Activated effector memory CD4-positive, alpha-beta T cell treated with Interleukin-2 at 50 U/mL for 16 hours (primary cell): Measurements from ENCODE around the gene QRICH2.
"Not testable (repeated sequence)": the region's sequence is repeated elsewhere in the genome, so short reads cannot be mapped to it uniquely, and the experiment has no call there.

ENCODE experiments used
- DNase-seq: peaks from one replicate; pipeline ENCODE4 v3.0.0-alpha.2; 2020

QRICH2 gene, protein sequence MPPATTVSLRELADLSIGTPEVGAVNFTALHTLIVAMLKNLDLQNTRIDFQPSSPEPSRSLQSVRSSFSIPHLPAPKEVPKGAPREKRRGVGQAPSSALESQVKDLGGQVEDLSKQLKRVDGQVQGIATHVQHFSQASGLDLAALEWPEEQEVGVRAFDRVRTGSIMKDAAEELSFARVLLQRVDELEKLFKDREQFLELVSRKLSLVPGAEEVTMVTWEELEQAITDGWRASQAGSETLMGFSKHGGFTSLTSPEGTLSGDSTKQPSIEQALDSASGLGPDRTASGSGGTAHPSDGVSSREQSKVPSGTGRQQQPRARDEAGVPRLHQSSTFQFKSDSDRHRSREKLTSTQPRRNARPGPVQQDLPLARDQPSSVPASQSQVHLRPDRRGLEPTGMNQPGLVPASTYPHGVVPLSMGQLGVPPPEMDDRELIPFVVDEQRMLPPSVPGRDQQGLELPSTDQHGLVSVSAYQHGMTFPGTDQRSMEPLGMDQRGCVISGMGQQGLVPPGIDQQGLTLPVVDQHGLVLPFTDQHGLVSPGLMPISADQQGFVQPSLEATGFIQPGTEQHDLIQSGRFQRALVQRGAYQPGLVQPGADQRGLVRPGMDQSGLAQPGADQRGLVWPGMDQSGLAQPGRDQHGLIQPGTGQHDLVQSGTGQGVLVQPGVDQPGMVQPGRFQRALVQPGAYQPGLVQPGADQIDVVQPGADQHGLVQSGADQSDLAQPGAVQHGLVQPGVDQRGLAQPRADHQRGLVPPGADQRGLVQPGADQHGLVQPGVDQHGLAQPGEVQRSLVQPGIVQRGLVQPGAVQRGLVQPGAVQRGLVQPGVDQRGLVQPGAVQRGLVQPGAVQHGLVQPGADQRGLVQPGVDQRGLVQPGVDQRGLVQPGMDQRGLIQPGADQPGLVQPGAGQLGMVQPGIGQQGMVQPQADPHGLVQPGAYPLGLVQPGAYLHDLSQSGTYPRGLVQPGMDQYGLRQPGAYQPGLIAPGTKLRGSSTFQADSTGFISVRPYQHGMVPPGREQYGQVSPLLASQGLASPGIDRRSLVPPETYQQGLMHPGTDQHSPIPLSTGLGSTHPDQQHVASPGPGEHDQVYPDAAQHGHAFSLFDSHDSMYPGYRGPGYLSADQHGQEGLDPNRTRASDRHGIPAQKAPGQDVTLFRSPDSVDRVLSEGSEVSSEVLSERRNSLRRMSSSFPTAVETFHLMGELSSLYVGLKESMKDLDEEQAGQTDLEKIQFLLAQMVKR (N-terminal part only)

DNA sequence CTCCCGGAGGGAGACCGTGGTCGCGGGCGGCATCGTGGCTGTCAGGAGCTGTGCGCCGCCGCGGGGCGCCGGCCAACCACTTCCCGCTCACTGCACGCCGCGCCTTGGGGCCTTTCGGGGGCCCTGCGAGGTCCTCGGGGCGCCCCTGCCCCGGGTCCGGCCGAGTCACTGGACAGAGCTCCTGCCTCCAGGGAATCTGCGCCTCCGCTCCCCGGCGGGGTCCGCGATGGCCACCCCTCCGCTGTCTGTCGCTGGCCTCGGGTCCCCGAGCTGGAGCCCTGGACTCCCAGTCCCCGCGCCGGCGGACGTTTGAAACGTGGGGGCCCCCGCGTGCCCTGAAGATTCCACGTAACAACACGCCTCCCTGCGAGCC lies at the start of gene QRICH2:
Gene QRICH2 (minus strand): TSS at position 311 of the 373 bp plus-strand sequence. CDS start 278 bp downstream, at position 33.
- DNase-seq: no peak

DNA sequence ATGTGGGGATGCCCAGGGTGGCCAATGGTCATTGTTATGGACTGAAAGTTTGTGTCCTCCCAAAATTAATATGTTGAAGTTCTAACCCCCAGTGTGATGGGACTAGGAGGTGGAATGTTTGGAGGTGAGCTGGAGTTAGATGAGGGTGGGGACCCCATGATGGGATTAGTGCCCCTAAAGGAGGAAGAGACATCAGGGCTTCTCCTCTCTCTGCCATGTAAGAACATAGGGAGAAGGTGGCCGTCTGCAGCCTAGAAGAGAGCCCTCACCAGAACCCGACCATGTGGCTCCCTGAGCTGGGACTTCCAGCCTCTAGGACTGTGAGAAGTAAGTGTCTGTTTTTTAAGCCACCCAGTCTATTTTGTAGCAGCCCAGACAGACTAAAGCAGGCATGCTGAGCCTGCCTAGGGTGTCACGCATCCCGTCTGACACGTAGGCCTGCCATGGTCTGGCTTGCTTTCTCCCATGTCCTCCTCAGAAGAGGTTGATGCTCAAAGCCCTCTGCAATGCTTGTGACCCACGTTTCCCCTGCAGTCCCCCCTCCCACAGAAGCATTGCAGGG lies 49.6 kb upstream of the QRICH2 start:
- no peak for DNase-seq

DNA sequence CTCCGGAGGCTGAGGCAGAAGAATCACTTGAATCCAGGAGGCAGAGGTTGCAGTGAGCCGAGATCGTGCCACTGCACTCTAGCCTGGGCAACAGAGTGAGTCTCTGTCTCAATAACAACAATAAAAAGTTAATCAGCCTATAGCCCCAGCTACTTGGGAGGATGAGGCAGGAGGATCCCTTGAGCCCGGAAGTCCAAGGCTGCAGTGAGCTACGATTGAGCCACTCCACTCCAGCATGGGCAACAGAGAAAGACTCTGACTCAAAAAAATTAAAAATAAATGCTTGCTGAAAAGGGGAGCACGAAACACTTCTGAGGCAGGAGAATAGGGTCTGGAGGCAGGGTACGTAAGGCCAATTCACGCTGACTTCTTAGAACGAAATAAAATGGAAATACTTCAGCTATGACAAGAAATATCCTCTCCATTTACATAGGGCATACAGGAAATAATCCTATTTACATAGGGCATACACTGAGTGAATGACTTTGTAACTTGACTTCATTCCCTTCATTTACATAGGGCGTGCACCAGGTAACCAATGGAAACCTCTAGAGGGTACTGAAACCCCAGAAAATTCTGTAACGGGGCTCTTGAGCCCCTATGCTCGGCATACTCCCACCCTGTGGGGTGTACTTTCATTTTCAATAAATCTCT lies 48.9 kb upstream of the QRICH2 start:
- no peak for DNase-seq

DNA sequence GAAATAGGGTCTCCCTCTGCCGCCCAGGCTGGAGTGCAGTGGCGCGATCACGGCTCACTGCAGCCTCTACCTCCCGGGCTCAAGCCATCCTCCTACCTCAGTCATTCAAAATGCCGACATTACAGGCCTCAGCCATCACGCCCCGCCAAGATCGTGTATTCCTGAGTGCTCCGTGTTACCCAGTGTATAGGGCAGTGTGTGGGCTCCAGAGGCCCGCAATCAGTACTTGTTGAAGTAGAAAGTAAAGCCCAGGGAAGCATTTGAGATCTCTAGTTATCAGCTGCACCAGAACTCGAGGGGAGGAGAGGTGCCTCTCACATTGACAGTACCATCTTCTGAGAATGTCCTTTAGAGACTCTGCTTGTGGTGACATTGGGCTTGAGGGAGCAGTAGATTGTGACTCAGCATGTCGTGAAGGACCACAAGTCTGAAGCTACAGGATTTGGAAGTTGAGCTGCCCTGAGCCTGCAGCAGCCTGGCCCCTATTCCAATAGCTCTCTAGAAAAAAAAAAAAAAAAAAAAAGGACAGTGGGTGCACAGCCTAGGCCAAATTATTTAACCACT lies 46.8 kb upstream of the QRICH2 start:
- no peak for DNase-seq

DNA sequence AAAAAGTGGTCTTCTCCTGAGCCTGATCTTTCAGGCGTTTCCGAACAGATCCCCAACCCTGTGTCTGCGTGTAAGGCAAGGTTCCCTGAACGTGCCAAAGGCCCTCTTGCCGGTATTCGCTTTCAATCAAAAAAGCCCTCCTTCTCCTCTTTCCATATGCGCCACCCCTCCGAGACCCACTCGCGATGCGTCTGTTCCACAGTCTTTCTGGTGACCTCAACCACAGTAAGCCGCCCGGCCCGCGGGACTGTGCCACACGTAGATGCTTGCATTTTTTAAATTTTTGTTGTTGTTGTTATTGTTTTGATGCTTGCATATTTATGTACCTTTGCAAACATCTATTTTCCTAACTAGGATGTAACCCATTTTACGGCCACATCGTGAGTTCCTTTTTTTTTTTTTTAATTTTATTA lies 46.2 kb upstream of the QRICH2 start:
- no peak for DNase-seq

DNA sequence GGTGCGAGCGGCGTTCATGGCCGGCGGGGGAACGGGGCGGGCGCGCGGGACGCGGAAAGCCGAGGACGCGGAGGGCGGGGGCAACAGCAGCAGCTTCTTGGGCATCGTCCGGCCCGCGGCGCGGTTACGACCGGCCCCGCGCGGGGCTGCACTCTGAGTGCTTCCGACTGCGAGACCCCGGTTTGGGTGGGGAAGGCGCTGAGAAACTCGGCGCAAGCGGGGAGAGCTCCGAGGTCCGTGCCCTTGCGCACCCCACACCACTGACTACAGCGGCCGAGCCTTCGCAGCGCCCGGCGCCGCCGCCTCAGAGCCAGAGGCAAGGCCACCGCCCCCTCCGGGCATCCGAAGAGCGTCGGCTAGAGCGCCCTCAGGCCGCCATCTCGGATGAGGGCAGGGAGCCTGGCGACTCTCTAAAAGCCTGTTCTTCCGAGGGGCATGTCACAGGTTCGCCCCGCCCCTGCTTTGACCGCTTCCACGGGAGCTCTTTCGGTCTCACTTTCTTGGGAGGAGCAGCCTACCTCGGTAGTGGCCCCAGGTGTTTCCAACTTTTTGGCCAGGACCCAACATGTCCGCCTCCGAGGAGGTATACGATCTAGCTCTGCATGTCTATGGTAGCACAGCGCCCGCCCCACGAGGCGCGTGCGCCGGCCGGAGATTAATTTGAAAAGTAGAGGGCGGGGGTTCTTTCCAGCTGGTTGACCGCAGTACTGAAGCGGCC lies 45.7 kb upstream of the QRICH2 start, which contains the start of gene PRPSAP1:
Gene PRPSAP1 (minus strand): TSS at position 318 of the 718 bp plus-strand sequence. CDS start 213 bp downstream, at position 105.
- DNase-seq: peak; percentile 80

DNA sequence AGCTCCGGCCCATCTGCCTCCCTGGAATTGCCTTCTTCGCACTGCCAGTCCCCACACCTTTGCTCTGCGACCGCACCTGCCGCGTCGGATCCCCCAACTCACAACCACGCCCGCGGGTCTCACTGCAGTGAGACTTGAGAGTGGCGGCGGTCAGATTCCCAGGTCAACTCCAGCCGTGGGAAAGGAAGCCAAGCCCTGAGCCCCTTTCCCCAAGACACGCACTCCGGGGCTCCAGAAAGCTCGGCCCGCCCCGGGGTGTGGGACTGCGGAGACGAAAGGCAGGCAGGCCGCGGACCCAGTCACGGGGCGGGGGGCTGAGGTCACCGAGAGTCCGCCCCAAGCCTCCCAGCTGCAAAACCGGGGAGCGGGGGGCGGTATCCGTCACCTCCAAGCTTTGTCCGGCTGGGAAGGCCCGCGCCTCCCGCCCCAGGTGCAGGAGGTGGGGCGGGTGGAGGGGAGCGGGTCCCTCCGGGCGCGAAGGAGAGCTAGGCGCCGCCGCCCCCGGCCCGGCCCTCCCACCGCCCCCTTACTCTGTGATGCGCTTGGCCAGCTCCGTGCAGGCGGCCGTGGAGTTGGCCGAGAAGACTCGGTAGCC lies 45.0 kb upstream of the QRICH2 start:
- DNase-seq: no peak

DNA sequence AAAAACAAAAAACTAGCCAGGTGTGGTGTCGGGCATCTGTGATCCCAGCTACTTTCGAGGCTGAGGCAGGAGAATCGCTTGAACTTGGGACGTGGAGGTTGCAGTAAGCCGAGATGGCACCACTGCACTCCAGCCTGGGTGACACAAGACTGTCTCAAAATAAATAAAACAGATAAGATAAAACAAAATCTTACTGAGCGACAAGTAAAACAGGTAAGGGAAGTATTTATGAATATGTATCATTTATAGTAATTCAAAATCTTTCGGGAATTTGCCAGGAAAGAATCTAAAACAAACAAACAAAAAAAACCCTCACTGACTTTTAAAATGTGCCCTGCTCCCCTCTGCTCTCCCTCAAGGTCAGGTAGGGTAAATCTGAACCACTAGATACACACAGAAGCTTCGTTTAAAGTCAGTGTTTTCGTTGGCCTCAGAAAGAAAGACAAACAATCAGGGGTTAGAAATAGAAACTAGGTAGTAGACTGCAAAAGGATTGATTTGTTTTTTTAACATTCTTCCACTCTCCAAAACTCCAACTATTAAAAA lies 43.5 kb upstream of the QRICH2 start:
- DNase-seq: no peak

DNA sequence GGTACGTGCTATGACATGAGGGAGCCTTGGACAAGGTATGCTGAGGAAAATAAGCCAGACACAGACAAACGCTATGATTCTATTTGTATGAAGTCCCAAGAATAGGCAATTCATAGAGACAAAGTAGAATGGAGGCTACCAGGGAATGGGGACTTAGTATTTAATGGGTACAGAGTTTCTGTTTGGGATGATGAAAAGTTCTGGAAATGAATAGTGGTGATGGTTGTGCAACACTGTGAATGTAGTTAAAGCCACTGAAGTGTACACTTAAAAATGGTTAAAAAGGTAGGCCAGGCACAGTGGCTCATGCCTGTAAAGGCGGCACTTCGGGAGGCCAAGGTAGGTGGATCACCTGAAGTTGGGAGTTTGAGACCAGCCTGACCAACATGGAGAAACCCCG lies 42.4 kb upstream of the QRICH2 start:
- no peak for DNase-seq

DNA sequence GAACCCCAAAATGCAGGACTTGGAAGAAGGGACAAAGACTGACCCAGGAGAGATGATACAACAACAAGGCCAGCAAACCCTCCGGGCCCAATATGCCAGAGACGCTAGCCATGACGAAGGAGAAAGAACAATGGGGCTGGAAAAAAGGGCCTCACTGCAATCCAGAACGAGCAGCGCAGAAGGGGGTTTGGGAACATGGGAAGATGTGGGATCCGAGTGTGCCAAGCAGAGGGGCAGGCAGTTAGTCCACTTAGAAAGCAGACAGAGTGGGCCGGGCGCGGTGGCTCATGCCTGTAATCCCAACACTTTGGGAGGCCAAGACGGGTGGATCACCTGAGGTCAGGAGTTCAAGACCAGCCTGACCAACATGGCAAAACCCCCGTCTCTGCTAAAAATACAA lies 38.9 kb upstream of the QRICH2 start:
- DNase-seq: not testable (repeated sequence)

DNA sequence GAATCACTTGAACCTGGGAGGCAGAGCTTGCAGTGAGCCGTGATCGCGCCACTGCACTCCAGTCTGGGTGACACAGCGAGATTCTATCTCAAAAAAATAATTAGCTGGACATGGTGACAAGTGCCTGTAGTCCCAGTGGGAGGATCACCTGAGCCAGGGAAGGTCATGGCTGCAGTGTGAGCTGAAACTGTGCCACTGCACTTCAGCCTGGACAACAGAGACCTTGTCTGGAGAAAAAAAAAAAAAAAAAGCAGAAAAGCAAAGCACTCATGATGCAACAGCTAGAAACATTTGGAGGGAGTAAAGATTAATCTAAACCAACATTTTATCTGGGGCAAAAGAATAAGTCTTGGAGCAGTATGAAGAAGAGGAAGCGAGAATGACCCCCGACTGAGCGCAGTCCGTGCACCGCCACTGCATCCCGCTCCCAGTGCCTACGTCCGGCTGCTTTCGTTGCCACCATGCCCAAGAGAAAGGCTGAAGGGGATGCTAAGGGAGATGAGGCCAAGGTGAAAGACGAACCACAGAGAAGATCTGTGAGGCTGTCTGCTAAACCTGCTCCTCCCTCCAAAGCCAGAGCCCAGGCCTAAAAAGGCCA lies 37.4 kb upstream of the QRICH2 start:
- no peak for DNase-seq

DNA sequence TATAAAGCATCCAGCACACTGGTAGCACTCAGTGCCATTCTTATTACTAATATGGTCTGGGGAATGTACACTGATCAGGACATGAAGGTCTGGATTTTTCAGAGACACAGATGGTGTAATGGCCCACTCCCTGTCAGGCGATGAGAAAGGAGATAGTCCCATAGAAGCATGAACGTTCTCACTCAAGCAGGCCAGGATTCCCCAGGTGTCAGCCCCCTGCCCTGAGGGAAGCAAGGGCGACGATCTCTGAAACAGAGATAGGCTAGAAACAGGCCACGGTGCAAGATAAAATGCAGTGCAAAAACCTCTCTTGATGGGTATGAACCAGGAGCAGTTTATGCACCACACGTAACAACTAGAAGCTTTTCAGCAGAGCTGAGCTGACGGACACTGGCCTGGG lies 35.0 kb upstream of the QRICH2 start:
- no peak for DNase-seq

DNA sequence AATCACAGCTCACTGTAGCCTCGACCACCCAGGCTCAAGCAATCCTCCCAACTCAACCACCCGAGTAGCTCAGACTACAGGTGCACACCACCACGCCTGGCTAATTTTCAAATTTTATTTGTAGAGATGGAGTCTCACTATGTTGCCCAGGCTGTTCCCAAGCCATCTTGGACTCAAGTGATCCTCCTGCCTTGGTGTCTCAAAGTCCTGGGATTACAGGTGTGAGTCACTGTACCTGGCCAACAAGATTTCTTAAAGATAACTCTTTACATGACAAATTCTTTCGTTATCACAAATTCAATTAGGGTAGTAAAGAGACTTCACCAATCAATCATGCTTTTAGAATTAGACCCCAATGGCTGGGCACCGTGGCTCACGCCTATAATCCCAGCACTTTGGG lies 33.2 kb upstream of the QRICH2 start:
- DNase-seq: no peak

DNA sequence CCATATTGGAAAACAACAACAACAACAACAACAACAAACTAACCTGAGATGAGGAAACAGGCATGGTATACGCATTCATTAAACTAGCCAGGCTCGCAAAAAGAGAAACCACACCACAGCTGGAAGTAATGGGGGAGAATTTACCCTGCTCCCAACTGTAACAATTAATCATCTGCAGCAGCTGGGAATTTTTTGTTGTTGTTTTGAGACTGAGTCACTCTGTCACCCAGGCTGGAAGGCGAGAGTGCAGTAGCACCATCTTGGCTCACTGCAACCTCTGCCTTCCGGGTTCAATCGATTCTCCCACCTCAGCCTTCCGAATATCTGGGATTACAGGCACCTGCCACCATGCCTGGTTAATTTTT lies 29.3 kb upstream of the QRICH2 start:
- no peak for DNase-seq

DNA sequence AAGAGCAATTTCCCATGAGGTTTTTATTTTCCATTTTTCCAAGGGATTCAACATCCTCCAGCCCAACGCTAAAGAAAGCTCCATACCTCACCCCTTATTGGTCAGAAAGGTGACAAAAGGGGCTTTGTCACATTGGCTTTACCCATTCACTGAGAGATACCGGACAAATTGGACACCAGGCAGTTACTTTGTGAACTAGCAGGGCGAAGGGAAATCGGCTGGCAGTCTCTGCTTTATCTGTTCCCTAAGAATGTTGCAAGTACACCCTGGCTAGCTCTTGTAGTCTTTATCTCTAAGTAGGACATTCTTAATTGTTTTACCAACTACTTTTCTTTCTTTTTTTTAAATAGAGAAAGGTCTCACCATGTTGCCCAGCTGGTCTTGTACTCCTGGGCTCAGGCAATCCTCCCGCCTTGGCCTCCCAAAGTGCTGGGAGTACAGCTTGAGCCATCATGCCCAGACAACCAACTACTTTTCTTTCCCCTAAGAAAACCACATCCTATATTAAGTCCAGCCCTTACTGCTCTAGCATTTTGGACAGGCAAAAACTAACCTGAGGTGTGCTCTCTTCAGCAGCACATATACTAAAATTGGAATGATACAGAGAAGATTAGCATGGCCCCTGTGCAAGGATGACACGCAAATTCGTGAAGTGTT lies 28.8 kb upstream of the QRICH2 start:
- no peak for DNase-seq

DNA sequence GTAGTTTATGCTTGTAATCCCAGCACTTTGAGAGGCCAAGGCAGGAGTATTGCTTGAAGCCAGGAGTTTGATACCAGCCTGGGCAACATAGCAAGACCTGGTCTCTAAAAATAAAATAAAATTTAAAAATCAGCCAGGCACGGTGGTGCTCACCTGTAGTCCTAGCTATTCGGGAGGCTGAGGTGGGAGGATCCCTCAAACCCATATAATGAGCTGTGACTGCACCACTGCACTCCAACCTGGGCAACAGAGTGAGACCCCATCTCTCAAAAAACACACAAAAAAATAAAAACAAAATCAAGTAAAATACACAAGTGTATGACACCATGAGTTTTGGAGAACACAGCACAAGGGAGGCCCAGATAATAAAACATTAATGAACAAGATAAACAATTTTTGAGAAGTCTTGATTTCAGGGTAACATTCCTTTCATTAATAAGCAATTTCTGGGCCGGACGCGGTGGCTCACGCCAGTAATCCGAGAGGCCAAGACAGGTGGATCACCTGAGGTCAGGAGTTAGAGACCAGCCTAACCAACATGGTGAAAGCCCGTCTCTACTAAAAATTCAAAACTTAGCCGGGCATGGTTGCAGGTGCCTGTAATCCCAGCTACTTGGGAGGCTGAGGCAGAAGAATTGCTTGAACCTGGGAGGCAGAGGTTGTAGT lies 27.8 kb upstream of the QRICH2 start:
- DNase-seq: no peak

DNA sequence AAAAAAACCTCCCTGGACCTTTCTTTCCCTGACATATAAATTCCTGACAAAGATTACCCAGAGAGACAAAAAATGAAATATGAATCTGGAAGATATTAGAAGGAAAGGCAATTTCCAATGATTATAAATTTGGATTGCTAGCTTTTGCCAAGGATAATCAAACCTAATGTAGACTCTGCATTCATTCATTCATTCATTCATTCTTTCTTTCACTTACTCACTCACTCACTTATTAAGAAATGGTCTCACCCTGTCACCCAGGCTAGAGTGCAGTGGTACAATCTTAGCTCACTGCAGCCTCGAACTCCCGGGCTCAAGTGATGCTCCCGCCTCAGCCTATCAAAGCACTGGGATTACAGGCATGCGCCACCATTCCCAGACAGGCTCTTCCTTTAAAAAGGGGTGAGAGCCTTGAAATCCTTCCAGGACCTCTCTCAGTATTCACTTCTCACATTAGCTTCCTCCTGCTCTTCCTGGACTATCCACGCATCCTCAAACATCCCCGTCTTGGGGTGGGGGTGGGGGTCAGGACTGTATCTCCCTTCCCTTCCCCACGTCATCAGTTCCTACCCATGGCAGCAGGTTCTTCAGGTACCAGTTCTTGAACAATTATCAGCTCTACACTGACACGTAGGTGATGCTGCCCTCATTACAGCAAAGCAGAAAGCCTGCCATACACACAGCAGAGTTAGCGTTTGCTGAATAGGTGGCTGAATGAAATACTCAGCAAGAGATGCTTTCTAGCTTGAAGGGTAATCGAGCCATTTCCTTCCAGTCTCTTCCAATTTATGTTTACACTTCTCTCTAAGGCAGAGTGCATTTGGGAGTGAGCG lies 25.8 kb upstream of the QRICH2 start:
- DNase-seq: no peak

DNA sequence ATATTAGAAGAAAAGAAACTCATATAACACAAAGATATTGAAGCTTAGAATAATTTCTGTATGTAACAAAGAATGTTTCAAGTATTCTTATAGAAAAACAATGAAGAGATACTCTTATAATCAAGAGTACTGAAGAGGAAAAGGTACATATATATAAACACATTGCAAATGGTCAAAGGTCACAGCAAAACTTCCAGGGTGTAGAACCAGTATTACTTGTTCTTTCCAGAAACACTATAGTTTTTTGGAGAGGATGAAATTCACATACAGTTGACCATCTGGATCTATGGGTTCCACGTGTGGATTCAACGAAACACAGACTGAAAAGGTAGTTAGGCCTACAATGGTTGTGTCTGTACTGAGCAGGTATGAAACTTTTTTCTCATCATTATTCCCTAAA lies 23.0 kb upstream of the QRICH2 start:
- DNase-seq: no peak
